T-helper 2 cell treated with Interferon-gamma antibody and Interleukin-4, amounts not matched to agents 5 μg/mL and 100 μg/mL, for 36 hours (primary cell): Measurements from ENCODE around the gene PLA2G1B.

Source experiments
- DNase-seq: peaks from one replicate; pipeline ENCODE4 v3.0.0; 2021; ENCODE audit warnings: low spot score
- H3K27ac Mint-ChIP-seq: one replicate; pipeline ENCODE4 v1.8.0; 2021; ENCODE audit warnings: mild to moderate bottlenecking, mixed read lengths
- H3K27me3 Mint-ChIP-seq: one replicate; pipeline ENCODE4 v1.8.0; 2021; ENCODE audit warnings: low read depth, mixed read lengths
- H3K36me3 Mint-ChIP-seq: one replicate; pipeline ENCODE4 v1.8.0; 2021; ENCODE audit warnings: low read depth, mixed read lengths
- H3K4me1 Mint-ChIP-seq: one replicate; pipeline ENCODE4 v1.8.0; 2021; ENCODE audit warnings: low read depth, mixed read lengths
- H3K4me3 Mint-ChIP-seq: one replicate; pipeline ENCODE4 v1.8.0; 2022; ENCODE audit warnings: mild to moderate bottlenecking, moderate library complexity, mixed read lengths
- H3K9me3 Mint-ChIP-seq: one replicate; pipeline ENCODE4 v1.8.0; 2021; ENCODE audit warnings: mixed read lengths

Gene PLA2G1B

GRCh38 chr12:120286768-120287490 is 40.6 kb downstream of the PLA2G1B start:
- no peak overlapping the region for H3K4me3 Mint-ChIP-seq
- peaks cover 7% of the 10 kb centered on the region for H3K4me1 Mint-ChIP-seq
- no peak overlapping the region for H3K27ac Mint-ChIP-seq
- no peaks in the 10 kb centered on the region for H3K9me3 Mint-ChIP-seq
- no peaks in the 10 kb centered on the region for H3K36me3 Mint-ChIP-seq
- H3K27me3 Mint-ChIP-seq, result peaks cover 12% of the 10 kb centered on the region
- no peak for DNase-seq

GRCh38 chr12:120284381-120284780 is 43.2 kb downstream of the PLA2G1B start:
- H3K9me3 Mint-ChIP-seq, result no peaks in the 10 kb centered on the region
- no peak for DNase-seq
- no peak overlapping the region for H3K27ac Mint-ChIP-seq
- peaks cover 6% of the 10 kb centered on the region for H3K27me3 Mint-ChIP-seq
- H3K4me3 Mint-ChIP-seq, result no peak overlapping the region
- no peaks in the 10 kb centered on the region for H3K36me3 Mint-ChIP-seq
- peaks cover 2% of the 10 kb centered on the region for H3K4me1 Mint-ChIP-seq

- peaks cover 2% of the 10 kb centered on the region for H3K4me1 Mint-ChIP-seq
- H3K4me3 Mint-ChIP-seq, result no peak overlapping the region
- no peak for DNase-seq
- peaks cover 5% of the 10 kb centered on the region for H3K27me3 Mint-ChIP-seq
- H3K9me3 Mint-ChIP-seq, result no peaks in the 10 kb centered on the region
- no peak overlapping the region for H3K27ac Mint-ChIP-seq
- no peaks in the 10 kb centered on the region for H3K36me3 Mint-ChIP-seq
Measured at GRCh38 chr12:120283318-120283717, 44.3 kb downstream of the PLA2G1B start.

GRCh38 chr12:120278137-120279069 is 49.2 kb downstream of the PLA2G1B start:
- Mint-ChIP-seq H3K4me1 (peaks cover 2% of the 10 kb centered on the region), H3K4me3 (no peak overlapping the region), H3K27me3 (no peaks in the 10 kb centered on the region), H3K36me3 (no peaks in the 10 kb centered on the region), H3K9me3 (no peaks in the 10 kb centered on the region), H3K27ac (no peak overlapping the region)
- no peak for DNase-seq

GRCh38 chr12:120276734-120277133 is 50.8 kb downstream of the PLA2G1B start:
- no peak overlapping the region for H3K4me3 Mint-ChIP-seq
- no peaks in the 10 kb centered on the region for H3K4me1 Mint-ChIP-seq
- H3K36me3 Mint-ChIP-seq, result no peaks in the 10 kb centered on the region
- no peaks in the 10 kb centered on the region for H3K9me3 Mint-ChIP-seq
- H3K27me3 Mint-ChIP-seq, result no peaks in the 10 kb centered on the region
- DNase-seq, result no peak
- H3K27ac Mint-ChIP-seq, result no peak overlapping the region
